Endothelial cell of umbilical vein (primary cell): ENCODE measurements around the gene BMP2K. TPM values are rescaled to one million over a fixed set of nuclear protein-coding genes. Genes with fewer than 3 reads are reported as not detected.

Experiments
- BruUV-seq: library from RNA; stranded (reverse); fragments of 400-500 nt; replicated peaks from 2 replicates; lab custom pipeline; 2021; lab: Mats Ljungman, UMichigan
- CTCF ChIA-PET: fragments of 300-600, 350-600 bp; sonication (Branson Sonifier 250); formaldehyde crosslinking; loops from one replicate; lab custom pipeline; 2021; ENCODE audit warnings: antibody characterized with exemption, inconsistent platforms; lab: Charles Lee
- POLR2A ChIA-PET: fragments of 300-600, 350-600 bp; sonication (Branson Sonifier 250); formaldehyde crosslinking; loops from one replicate; lab custom pipeline; 2021; ENCODE audit warnings: antibody characterized with exemption, inconsistent platforms; lab: Charles Lee
- DNase-seq: peaks from one replicate; pipeline ENCODE4 v3.0.0-alpha.2; 2011; ENCODE audit warnings: low read depth, low spot score
- FAIRE-seq: peaks from 2 replicates; lab custom pipeline; 2011; peaks lifted over from hg19 to GRCh38; lab: Jason Lieb, UNC
- H2AFZ ChIP-seq: 2 replicates; pipeline ENCODE4 v1.6.0; 2012; ENCODE audit warnings: low read depth, low read length, control low read depth, inconsistent platforms
- H3K27ac ChIP-seq: 2 replicates; pipeline ENCODE4 v1.5.1; 2011; ENCODE audit warnings: low read depth, mild to moderate bottlenecking, control low read depth, low read length, moderate library complexity; ENCODE audit not compliant: insufficient read depth
- H3K27me3 ChIP-seq, 2 experiments: 2 replicates each; pipeline versions ENCODE4 v1.6.0 to v1.6.1; 2011; ENCODE audit warnings: low read length in 2 of 2, mixed read lengths in 1 of 2; ENCODE audit not compliant: control insufficient read depth in 2 of 2, insufficient read depth in 2 of 2
- H3K36me3 ChIP-seq, 2 experiments: 2 replicates in 1 of 2; 3 replicates in 1 of 2; pipeline ENCODE4 v1.5.1; 2011; ENCODE audit warnings: low read length in 2 of 2, mild to moderate bottlenecking in 1 of 2, moderate library complexity in 1 of 2; ENCODE audit not compliant: control insufficient read depth in 2 of 2, insufficient read depth in 2 of 2; ENCODE audit errors: extremely low read depth in 1 of 2
- H3K4me1 ChIP-seq: 3 replicates; pipeline ENCODE4 v1.5.1; 2011; ENCODE audit warnings: mild to moderate bottlenecking, low read length; ENCODE audit not compliant: control insufficient read depth, insufficient read depth; ENCODE audit errors: extremely low read depth
- H3K4me2 ChIP-seq: 2 replicates; pipeline ENCODE4 v1.6.1; 2011; ENCODE audit warnings: low read length, control low read depth, mixed read lengths; ENCODE audit not compliant: insufficient read depth
- H3K4me3 ChIP-seq, 3 experiments: fragments of 200-600 bp in 1 of 3; sonication (generic), shearing (Covaris generic) in 1 of 3; replicated peaks in 1 of 3; 2 replicates each; pipeline ENCODE4 v1.5.1; 2011 to 2016; ENCODE audit warnings: control low read depth in 3 of 3, low read length in 3 of 3, mild to moderate bottlenecking in 2 of 3, inconsistent platforms in 1 of 3, low read depth in 1 of 3, moderate library complexity in 1 of 3; ENCODE audit not compliant: insufficient read depth in 1 of 3
- H3K79me2 ChIP-seq: 2 replicates; pipeline ENCODE4 v1.6.0; 2012; ENCODE audit warnings: low read length, inconsistent platforms; ENCODE audit not compliant: control insufficient read depth, insufficient read depth
- H3K9ac ChIP-seq: replicated peaks from 2 replicates; pipeline ENCODE3; 2011; ENCODE audit warnings: low read length, control low read depth; ENCODE audit not compliant: insufficient read depth; ENCODE audit errors: extremely low read depth
- H3K9me1 ChIP-seq: replicated peaks from 3 replicates; pipeline ENCODE4 v1.6.0; 2011; ENCODE audit warnings: mild to moderate bottlenecking, low read length; ENCODE audit not compliant: control insufficient read depth, insufficient read depth; ENCODE audit errors: extremely low read depth
- H3K9me3 ChIP-seq: replicated peaks from 2 replicates; pipeline ENCODE4 v1.5.1; 2012; ENCODE audit warnings: low read length, inconsistent platforms; ENCODE audit not compliant: control insufficient read depth, insufficient read depth
- H4K20me1 ChIP-seq: replicated peaks from 2 replicates; pipeline ENCODE3; 2011; ENCODE audit warnings: mild to moderate bottlenecking, low read length; ENCODE audit not compliant: control insufficient read depth, insufficient read depth; ENCODE audit errors: extremely low read depth
- CTCF ChIP-seq, 2 donors: IDR thresholded peaks; 1 replicate in 1 of 2; 2 replicates in 1 of 2; pipeline ENCODE4 v1.5.1; 2011; ENCODE audit warnings: low read length in 2 of 2, mild to moderate bottlenecking in 2 of 2, moderate library complexity in 2 of 2, control low read depth in 1 of 2, inconsistent platforms in 1 of 2, low read depth in 1 of 2; ENCODE audit not compliant: insufficient read depth in 1 of 2; ENCODE audit errors: extremely low read depth in 1 of 2
- EZH2 ChIP-seq: IDR thresholded peaks from 2 replicates; pipeline ENCODE4 v1.6.1; 2012; ENCODE audit warnings: borderline replicate concordance, low read depth, mild to moderate bottlenecking, moderate library complexity, low read length, inconsistent platforms; ENCODE audit not compliant: severe bottlenecking
- FOS ChIP-seq: IDR thresholded peaks from 2 replicates; pipeline ENCODE4 v1.6.1; 2011; ENCODE audit warnings: mild to moderate bottlenecking, low read length, moderate library complexity, borderline replicate concordance; ENCODE audit not compliant: insufficient read depth
- GATA2 ChIP-seq: IDR thresholded peaks from 2 replicates; pipeline ENCODE4 v1.7.0; 2011; ENCODE audit warnings: low read depth, mild to moderate bottlenecking, moderate library complexity, mixed read lengths, low read length; ENCODE audit not compliant: insufficient read length, insufficient read depth
- JUN ChIP-seq: IDR thresholded peaks from 2 replicates; pipeline ENCODE4 v1.6.1; 2011; ENCODE audit warnings: borderline replicate concordance, low read depth; ENCODE audit not compliant: insufficient read length, insufficient read depth
- MAX ChIP-seq: IDR thresholded peaks from 2 replicates; pipeline ENCODE4 v1.6.1; 2011; ENCODE audit not compliant: insufficient read depth, insufficient read length
- MYC ChIP-seq: IDR thresholded peaks from one replicate; pipeline ENCODE4 v1.6.1; 2011; ENCODE audit warnings: mild to moderate bottlenecking, low read depth, low read length
- POLR2A ChIP-seq: IDR thresholded peaks from 2 replicates; pipeline ENCODE4 v1.6.1; 2012; ENCODE audit warnings: low read depth, mild to moderate bottlenecking, control low read depth, low read length
- POLR2AphosphoS5 ChIP-seq: IDR thresholded peaks from 2 replicates; pipeline ENCODE4 v1.6.1; 2012; ENCODE audit warnings: low read depth, mild to moderate bottlenecking, control low read depth, low read length, moderate library complexity; ENCODE audit not compliant: insufficient read depth
- dilution Hi-C: fragments of 300-500 bp; cut with MboI; formaldehyde crosslinking; loops from one replicate; pipeline ENCODE4 v1.15.0; 2019; ENCODE audit warnings: low sequenced_read_pairs; ENCODE audit not compliant: extremely low pct_ligation_motif_present
- intact Hi-C: fragments of 100-400 bp; cut with micrococcal nuclease; formaldehyde crosslinking; loops from one replicate; pipeline ENCODE4 v1.10.0; 2022
- polyA plus RNA-seq, 4 experiments: library from polyadenylated mRNA; depleted of rRNA in 3 of 4; stranded (reverse) in 3 of 4; unstranded in 1 of 4; fragments of >200 nt; gene quantifications; 2 replicates each; pipeline versions ENCODE4 v1.2.1 to v1.2.3, GENCODE V29; 2011 to 2012; ENCODE audit warnings: missing spikeins in 1 of 4
- total RNA-seq: library from RNA; stranded (reverse); gene quantifications from 2 replicates; pipeline ENCODE4 v1.2.3, GENCODE V29; 2021

The BMP2K gene
- total and polyA plus RNA-seq, 2 donors (not counting 3 experiments of a cell fraction or from before 2014, with no cell fraction given), result 16.1 to 37.9 TPM

GRCh38 chr4:78902298-78902697 is 126.1 kb downstream of the BMP2K start:
- no peak overlapping the region for H3K9ac ChIP-seq
- no peak overlapping the region for H3K4me2 ChIP-seq
- no peaks in the 10 kb centered on the region for H3K9me3 ChIP-seq
- CTCF ChIA-PET, result interaction anchor here (1.0 kb wide), 1 partner anchor 286 kb away, joined by 3 read pairs; no protein-coding TSS in a partner anchor
- H3K27me3 ChIP-seq, result no peaks in the 10 kb centered on the region
- TF ChIP-seq FOS (no peak), GATA2 (no peak), MAX (no peak)
- POLR2A ChIA-PET, result no interaction called here
- no peak overlapping the region for H2AFZ ChIP-seq
- dilution Hi-C loops (no loop called here), intact Hi-C loops (no loop called here)
- no peak overlapping the region for H3K4me3 ChIP-seq
- no peaks in the 10 kb centered on the region for H3K4me1 ChIP-seq
- H3K79me2 ChIP-seq, result no peaks in the 10 kb centered on the region
- FAIRE-seq, result no peak
- no TSS peak for BruUV-seq
- no peaks in the 10 kb centered on the region for H3K9me1 ChIP-seq
- no peak for DNase-seq
- H4K20me1 ChIP-seq, result no peaks in the 10 kb centered on the region
- H3K36me3 ChIP-seq, result peaks cover 0 to 2% of the 10 kb centered on the region in 2 experiments
- H3K27ac ChIP-seq, result no peak overlapping the region

- H3K9me1 ChIP-seq, result no peaks in the 10 kb centered on the region
- H3K9me3 ChIP-seq, result no peaks in the 10 kb centered on the region
- no peak for FAIRE-seq
- no peak overlapping the region for H3K9ac ChIP-seq
- dilution Hi-C loops, result no loop called here
- no peaks in the 10 kb centered on the region for H4K20me1 ChIP-seq
- intact Hi-C loops, result no loop called here
- H3K79me2 ChIP-seq, result no peaks in the 10 kb centered on the region
- no peak overlapping the region for H3K4me2 ChIP-seq
- H2AFZ ChIP-seq, result no peak overlapping the region
- H3K4me1 ChIP-seq, result no peaks in the 10 kb centered on the region
- H3K36me3 ChIP-seq, result peaks cover 0 to 2% of the 10 kb centered on the region in 2 experiments
- no peaks in the 10 kb centered on the region for H3K27me3 ChIP-seq
- no TSS peak for BruUV-seq
- no peak overlapping the region for H3K27ac ChIP-seq
- H3K4me3 ChIP-seq, result no peak overlapping the region
- CTCF ChIA-PET, result no interaction called here
- no peak for TF ChIP-seq GATA2
- no peak for TF ChIP-seq MAX
- TF ChIP-seq FOS, result no peak
- TF ChIP-seq EZH2, result no peak
- TF ChIP-seq MYC, result no peak
- no peak for TF ChIP-seq CTCF (IDR thresholded peaks at IDR 0.05; ENCODE audit: extremely low read depth in 1 of 2, insufficient read depth in 1 of 2, low read depth in 1 of 2, low read length in 2 of 2)
- TF ChIP-seq JUN, result no peak
- TF ChIP-seq POLR2AphosphoS5, result no peak
- TF ChIP-seq POLR2A, result no peak
- DNase-seq, result no peak
- POLR2A ChIA-PET, result no interaction called here
These were observed 128.0 kb downstream of the BMP2K start for GRCh38 chr4:78904143-78904542.
